ENCODE measurements around the gene CUBN.
"Not testable (repeated sequence)": the region's sequence is repeated elsewhere in the genome, so short reads cannot be mapped to it uniquely, and the experiment has no call there.

CUBN gene

DNA sequence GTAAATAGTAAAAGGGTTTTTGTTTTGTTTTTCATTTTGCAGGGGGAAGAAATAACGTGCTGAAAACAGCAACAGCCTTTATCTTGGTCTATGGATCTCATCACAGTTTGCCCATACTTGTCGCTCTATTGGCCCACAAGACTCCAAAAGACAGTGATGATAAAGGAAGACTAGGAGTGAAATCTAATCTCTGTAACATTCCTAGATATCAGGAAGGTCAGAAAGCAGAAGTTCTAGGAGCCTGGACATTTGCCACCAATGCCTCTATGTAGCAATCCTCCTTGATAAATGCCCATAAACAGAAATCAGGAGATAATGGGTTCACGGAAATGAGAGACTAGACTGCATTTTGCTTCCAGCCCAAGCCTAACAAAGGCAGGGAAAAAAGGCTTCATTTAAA is 8.9 kb downstream of the CUBN start:
- TF ChIP-seq CTCF (IDR thresholded peaks at IDR 0.05; ENCODE audit: low read depth, low read length), result no peak

DNA sequence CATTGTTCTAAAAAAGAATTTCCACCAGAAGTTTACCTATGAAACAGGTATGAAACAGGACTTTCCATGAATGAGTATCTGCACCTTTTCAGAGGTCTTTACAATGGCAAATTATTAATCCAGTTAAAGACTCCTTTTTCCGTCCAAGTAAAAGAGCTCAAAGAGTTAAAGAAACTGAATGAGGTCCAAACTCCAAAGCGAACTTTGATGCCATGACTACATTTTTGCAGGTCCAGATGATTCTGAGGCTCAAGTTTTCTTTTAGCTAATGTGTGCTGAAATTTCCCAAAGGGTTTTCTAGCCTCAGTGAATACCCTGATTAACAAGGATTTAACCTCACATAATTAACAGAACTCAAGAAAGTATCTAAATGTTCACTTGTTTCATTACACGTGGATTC is 9.8 kb downstream of the CUBN start:
- H3K4me3 ChIP-seq (ENCODE audit: low read depth, low read length), result no peak overlapping the region
- no peak for TF ChIP-seq CTCF (IDR thresholded peaks at IDR 0.05; ENCODE audit: low read depth, low read length)

More for the DNA sequence above, 8.9 kb downstream of the CUBN start:
- no peak overlapping the region for H3K4me3 ChIP-seq (ENCODE audit: low read depth, low read length)

DNA sequence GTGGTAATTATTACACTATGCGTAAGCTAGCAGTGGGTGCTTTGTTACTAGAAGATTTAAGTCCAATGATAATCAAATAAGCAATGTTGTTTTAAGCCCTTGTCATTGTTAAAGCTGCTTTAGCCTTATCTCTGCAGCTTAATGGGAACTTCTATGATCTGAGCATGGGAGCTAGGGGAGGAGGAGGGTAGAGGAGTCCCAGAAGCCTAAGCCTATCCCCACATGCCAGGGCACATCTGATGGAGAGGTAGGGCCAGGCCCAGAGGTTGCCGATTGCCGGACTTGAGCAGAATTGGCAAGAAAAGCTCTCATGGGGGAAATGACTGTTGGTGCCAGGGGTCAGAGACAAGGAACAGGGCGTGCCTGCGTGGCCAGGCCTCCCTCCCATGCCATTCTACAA is 13.4 kb downstream of the CUBN start:
- no peak overlapping the region for H3K4me3 ChIP-seq (ENCODE audit: low read depth, low read length)
- TF ChIP-seq CTCF (IDR thresholded peaks at IDR 0.05; ENCODE audit: low read depth, low read length), result no peak

GRCh38 chr10:17115683-17116082 is 13.9 kb downstream of the CUBN start:
- H3K4me3 ChIP-seq (ENCODE audit: low read depth, low read length), result no peak overlapping the region
- TF ChIP-seq CTCF (IDR thresholded peaks at IDR 0.05; ENCODE audit: low read depth, low read length), result no peak

GRCh38 chr10:17114878-17115444 is 14.7 kb downstream of the CUBN start:
- not testable (repeated sequence) for H3K4me3 ChIP-seq (ENCODE audit: low read depth, low read length)

DNA sequence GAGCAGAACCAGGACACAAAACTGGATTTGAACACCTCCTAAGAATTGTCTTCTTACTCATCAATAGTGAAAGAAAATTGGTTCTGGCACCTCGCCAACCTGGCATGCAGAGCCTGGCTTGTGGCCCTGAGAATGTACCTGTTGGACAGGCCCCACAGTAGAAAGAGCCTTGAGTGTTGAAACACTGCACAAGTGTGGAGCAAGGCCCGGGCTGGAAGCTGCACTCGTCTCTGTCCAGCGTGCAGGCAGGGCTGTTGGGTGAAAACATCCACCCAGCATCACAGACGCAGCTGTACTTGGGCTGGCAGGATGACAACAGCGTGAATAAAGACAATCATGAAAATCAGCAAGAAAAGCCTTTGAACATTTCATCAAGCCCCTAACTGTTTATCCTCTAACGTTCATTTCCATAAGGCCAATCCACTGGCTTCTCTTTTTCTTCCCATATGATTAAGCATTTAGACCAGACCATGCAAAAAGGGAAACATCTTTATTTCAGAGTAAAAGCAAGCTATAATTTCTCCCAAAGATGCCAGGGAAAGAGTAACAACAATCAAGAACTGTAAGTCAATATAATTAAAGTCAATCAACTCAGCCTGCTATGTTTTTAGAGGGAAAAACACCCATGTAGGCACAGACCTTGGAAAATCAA is 15.6 kb downstream of the CUBN start:
- no peak for TF ChIP-seq CTCF (IDR thresholded peaks at IDR 0.05; ENCODE audit: low read depth, low read length)
- H3K4me3 ChIP-seq (ENCODE audit: low read depth, low read length), result no peak overlapping the region

GRCh38 chr10:17113346-17113745 is 16.3 kb downstream of the CUBN start:
- H3K4me3 ChIP-seq (ENCODE audit: low read depth, low read length), result no peak overlapping the region
- TF ChIP-seq CTCF (IDR thresholded peaks at IDR 0.05; ENCODE audit: low read depth, low read length), result no peak

DNA sequence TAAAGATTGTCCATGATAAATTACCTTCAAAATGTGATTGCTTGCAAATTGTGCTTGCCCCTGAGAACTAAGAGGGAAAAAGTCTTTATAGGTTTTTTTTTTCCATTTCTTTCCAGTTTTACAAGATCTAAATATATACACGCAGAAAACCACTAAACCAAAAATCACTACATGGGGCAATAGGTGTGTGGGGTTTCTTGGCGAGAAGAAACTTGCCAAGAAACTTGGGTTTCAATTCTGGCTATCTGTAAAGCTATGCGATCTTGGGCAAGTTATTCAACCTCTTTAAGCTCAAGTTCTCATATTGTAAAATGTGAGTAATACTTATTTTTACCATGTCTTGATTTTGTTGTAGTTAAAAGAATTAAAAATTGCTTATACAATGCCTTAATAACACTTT is 17.0 kb downstream of the CUBN start:
- TF ChIP-seq CTCF (IDR thresholded peaks at IDR 0.05; ENCODE audit: low read depth, low read length), result no peak
- no peak overlapping the region for H3K4me3 ChIP-seq (ENCODE audit: low read depth, low read length)
